Measurements from ENCODE around the gene SNHG17.
"Not testable (repeated sequence)": the region's sequence is repeated elsewhere in the genome, so short reads cannot be mapped to it uniquely, and the experiment has no call there.

SNHG17 gene

DNA sequence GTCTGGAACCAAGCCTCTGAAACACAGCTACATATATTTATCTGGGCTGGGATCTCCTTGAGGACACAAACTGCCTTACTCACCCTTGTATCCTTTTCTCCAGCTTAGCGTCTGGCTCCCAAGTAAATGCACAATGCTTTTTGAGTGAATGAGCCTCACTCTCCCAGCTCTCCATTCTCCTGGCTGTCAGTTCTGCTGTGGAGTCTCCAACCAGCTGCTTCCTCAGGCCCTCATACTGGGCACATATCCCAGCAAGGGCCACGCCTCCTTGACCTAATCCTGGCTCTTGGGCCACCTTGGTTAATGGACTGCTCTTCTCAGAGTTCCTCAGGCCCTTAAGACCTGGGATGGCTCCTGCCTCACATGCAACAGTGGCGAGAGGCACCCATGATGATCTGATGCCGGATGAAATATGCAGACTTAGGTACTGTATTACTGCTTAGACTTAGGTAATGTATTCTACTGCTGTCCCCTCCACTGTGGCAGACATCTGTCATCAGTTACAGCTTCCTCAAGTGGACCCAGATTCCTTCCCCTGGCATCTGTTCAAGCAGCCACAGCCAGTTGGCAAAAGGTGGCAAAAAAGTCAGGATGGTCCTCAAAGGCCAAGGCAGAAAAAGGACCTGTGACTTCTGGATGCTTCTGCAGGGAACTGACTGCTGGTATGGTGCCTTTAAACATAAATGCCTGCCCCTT lies 16.5 kb downstream of the SNHG17 start:
- DNase-seq = peak; percentile 41

DNA sequence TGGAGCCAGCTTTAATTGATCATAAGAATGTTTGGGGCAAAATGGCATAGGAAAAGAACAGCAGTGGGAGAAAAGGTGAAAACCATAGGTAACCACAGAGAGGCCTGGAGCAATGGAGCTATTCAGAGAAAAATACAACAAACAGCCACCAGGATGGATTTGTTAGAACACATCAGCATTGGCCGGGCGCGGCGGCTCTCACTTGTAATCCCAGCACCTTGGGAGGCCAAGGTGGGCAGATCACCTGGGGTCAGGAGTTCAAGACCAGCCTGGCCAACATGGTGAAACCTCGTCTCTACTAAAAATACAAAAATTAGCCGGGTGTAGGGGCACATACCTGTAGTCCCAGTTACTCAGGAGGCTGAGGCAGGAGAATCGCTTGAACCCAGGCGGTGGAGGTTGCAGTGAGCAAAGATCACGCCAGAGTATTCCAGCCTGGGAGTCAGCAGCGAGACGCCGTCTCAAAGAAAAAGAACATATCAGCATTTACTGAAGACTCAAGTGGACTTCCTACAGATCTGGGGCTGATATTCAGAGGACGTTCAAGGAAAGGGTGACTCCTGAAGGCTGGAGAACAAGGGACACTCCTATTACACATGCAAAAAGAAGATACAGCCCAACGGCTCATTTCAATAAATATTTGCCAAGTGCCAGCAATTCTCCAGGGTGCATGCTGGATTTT lies 20.2 kb downstream of the SNHG17 start:
- no peak for DNase-seq

DNA sequence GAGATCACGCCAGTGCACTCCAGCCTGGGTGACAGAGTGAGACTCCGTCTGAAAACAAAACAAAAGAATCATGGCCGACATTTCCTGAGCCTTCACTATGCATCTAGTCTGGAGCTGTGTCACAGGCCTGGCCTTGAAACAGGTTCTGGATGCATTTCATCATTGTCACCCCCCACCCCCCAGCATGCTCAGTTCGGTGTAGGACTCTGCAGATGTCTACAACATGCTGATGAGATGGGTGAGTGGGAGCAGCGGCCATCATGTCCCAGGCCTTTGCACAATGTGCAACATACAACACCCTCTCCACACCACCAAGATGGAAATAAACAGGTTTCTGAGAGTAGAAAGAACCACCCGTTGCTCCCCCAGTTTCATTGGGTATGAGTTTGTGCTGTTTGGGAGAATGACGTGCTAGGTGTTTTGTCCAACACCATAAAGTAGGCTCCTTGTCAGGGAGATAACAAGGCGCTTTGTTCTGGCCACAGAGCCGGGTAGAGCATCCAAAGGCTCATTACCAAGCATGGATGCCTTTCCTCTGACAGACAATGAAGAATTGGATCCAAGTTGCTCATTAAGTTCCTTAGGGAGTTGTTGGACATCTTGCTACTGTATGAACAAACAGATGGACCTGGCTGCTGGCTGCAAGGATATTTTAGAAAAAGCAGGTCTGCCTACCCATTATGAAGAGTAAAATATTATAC lies 22.1 kb downstream of the SNHG17 start:
- no peak for DNase-seq

DNA sequence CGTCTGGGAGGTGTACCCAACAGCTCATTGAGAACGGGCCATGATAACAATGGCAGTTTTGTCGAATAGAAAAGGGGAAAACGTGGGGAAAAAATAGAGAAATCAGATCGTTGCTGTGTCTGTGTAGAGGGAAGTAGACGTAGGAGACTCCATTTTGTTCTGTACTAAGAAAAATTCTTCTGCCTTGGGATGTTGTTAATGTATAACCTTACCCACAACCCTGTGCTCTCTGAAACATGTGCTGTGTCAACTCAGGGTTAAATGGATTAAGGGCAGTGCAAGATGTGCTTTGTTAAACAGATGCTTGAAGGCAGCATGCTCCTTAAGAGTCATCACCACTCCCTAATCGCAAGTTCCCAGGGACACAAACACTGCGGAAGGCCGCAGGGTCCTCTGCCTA lies 27.3 kb downstream of the SNHG17 start:
- not testable (repeated sequence) for DNase-seq

DNA sequence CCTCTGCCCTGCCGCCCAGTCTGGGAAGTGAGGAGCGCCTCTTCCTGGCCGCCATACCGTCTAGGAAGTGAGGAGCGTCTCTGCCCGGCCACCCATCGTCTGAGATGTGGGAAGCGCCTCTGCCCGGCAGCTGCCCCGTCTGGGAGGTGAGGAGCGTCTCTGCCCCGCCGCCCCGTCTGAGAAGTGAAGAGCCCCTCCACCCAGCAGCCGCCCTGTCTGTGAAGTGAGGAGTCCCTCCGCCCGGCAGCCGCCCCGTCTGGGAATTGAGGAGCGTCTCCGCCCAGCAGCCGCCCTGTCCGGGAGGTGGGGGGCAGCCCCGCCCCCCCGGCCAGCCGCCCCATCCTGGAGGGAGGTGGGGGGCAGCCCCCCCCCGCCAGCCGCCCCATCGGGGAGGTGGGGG lies 27.8 kb downstream of the SNHG17 start:
- DNase-seq = no peak

DNA sequence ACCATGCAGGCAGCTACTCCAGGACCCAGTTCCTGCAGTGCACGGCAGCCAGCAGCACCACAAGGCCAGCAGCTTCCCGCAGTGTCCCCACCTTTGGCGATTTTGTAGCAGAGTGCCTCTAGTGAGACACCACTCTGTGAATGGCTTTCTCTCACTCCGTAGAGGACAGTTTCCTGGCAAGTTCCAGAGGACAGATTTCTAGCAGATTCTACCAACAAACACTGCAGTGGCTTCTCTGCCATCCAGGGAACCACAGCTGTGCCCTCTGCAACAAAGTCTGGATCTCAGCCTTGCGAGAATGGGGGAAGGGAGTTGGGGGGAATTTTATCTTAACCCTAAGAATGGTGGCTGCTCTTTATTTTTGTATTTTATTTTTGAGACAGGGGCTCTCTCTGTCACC lies 28.7 kb downstream of the SNHG17 start:
- no peak for DNase-seq

DNA sequence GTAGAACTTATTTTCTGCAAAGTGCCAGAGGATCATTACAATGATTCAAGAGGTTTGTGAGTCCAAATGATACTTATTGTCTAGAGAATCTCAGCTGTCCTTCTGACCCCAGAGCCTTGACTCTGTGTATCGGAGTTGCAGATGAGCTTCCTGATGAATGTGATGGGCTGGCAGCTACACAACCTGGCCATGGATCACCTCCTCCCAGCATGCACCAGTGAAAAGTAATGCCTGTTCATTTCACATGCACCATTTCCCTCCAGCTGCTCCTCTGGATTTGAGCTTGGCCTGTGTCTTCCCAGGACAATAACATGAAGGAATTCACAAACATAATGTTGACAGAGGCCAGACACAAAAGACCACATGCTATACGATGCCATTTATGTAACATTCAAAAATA lies 30.0 kb downstream of the SNHG17 start:
- no peak for DNase-seq

- DNase-seq = no peak
Measured at GRCh38 chr20:38404016-38404415, 31.1 kb downstream of the SNHG17 start.

DNA sequence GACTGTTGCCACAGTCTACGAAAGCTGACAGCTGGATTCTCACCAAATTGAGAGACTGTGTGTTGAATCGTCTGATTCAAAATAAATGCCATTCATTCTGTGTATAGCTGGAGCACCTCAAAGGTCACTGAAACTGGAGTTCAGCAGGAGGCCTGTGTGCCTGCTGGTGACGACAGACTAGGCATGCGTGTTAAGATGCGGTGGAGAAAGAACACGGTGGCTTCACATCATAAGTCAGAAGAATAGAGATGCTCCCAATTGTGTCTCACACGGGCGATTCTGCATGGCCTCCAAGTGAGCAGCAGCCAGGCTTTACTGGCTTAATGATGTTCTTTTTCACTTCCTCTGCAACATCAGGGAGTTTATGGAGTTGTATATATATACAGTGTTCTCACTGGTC lies 32.3 kb downstream of the SNHG17 start:
- DNase-seq = no peak

- DNase-seq = no peak
Measured at GRCh38 chr20:38402089-38402488, 33.0 kb downstream of the SNHG17 start.

DNA sequence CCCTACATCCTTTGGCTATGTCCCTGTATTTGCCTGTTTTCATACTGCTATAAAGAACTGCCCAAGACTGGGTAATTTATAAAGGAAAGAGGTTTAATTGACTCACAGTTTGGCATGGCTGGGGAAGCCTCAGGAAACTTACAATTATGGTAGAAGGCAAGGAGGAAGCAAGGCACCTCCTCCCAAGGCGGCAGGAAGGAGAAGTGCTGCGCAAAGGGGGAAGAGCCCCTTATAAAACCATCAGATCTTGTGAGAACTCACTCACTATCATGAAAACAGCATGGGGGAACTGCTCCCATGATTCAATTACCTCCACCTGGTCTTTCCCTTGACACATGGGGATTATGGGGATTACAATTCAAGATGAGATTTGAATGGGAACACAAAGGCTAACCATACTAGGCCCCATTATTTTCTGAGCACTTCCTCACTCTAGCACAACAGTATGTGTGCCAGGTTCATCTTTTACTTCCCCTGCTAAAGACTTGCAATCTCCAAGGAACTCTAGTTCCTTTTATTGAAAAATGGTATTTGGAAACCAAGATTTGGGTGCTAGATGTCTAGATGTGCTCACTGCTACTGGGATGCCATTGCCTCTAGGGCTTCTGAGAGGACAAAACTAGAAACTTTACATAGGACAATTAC lies 39.3 kb downstream of the SNHG17 start:
- DNase-seq = not testable (repeated sequence)

GRCh38 chr20:38395165-38395564 lies 40.0 kb downstream of the SNHG17 start:
- DNase-seq = peak; percentile 30

DNA sequence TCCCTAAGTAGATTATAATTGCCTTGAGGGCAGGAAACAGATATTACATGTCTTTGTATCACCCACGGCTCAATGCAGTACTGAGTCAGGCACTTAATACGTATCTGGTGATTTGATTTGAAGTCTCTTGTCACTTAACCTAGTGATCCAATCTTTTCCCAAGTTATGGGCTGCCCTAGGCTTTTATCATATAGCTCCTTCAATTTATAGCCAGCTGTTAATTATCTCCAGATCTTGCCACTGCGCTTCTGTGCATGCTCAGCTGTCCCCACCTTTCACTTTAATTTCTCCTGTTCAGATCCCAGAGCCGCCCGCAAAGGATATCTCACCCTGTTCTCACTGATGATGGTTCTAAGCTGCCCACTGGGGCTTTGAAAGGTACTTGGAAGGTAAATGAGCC lies 41.9 kb downstream of the SNHG17 start:
- no peak for DNase-seq

GRCh38 chr20:38392356-38392755 lies 42.8 kb downstream of the SNHG17 start:
- DNase-seq = no peak

GRCh38 chr20:38387953-38388352 lies 47.2 kb downstream of the SNHG17 start:
- no peak for DNase-seq

- no peak for DNase-seq
Measured at GRCh38 chr20:38386851-38387250, 48.3 kb downstream of the SNHG17 start.

DNA sequence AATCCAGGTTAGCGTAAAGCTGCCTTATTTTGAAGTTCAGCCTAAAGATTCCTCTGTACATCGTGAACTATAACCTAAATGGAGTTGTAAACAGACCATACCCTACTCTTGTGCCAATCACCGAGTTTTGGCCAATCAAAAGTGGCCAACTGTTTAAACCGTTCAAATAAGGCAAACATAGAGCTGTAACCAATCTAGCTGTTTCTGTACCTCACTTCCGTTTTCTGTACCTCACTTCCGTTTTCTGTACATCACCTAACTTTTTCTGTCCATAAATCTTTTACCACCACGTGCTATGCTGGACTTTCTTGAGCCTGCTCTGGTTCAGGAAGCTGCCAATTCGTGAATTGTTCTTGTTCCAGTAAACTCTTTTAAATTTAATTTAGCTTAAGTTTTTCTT lies 49.1 kb downstream of the SNHG17 start:
- no peak for DNase-seq

GRCh38 chr20:38383147-38383546 lies 52.0 kb downstream of the SNHG17 start:
- no peak for DNase-seq

DNA sequence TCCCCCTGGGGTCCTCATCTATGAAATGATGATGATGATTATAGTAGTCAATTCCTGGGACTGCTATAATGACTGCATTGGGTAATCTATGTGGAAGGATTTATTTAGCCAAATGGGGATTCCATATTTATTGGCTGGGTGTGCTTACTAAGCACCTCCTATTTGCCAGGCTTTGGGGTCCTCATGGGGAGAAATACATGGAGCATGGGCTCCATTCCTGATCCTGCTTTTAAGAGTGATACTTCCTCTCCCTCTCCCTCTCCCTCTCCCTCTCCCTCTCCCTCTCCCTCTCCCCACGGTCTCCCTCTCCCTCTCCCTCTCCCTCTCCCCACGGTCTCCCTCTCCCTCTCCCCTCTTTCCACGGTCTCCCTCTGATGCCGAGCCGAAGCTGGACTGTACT lies 57.3 kb downstream of the SNHG17 start:
- DNase-seq = not testable (repeated sequence)

DNA sequence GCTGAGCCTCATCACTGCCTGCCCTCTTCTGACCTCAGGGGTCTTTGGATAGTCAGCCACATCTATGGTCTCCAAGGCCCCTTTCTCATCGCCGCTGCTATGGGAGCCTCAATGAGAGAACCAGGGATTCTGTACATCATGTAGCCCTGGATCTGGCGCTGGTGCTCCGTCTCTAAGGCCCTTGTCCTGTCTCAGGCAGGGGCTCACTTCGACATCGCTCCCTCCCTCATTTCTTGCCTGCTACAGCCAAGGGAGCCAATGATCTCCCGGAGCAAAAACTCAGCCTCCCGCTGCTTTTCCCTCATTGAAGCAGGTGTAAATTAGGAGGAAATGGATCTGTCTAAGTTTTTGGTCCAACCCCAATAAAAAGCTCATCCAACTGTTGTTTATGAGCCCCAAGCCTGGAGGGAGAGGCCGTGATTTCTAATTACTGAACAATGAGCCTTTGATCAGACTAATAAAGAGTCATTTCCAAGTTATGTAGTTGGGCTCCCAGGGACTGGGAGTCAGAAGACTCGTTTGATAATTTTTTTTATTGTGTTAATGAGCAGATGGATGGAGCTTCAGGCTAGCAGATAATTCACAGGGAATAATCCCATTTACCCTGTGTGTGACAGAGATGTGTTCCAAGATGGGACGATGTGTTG lies 58.0 kb downstream of the SNHG17 start:
- no peak for DNase-seq

DNA sequence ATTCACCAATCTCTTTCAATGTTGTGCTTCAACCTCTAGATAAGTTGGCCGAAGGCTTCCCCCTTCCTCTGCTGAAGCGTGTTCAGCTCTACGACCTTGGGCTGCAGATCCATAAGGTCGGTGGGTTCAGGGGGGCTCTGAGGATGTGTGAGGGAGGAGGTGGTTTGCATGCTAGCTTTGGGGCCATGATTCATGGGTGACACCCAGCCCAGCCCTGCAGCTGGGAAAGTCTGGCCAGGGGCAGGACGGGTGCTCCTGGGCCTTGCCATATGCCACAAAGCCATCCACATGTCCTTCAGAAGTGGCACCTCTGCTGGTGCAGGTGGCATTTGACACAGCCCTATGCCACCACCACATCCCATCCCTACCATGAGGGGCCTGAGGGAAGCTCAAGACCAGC lies 61.2 kb downstream of the SNHG17 start:
- no peak for DNase-seq

DNA sequence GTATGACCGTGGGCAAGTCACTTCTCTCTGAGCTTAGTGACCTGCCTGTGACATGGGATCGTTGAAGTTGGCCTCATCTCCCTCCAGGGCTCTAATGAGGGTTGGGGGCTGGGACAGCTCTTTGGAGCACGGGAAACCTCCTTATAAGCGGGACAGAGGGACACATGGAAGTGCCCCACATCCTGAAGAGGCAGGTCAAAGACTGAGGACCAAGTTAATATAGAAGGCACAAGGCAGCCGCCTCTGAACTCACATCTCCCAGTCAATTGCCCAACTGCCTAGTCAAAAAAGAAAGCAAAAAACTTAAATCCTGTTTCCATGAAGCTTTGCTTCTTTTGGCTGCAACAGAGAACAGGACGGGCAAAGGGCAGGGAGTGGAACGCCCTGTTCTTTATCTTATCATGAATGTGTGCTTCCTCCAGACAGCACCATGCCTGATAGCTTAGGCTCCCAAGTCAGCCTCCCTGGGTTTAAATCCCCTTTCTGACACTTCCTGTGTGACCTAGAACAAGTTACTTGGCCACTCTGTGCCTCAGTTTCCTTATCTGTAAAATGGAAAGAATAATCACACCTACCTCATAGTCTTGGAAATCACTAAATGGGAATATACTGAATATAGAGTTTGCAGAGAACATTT lies 61.8 kb downstream of the SNHG17 start:
- no peak for DNase-seq

GRCh38 chr20:38372806-38373205 lies 62.3 kb downstream of the SNHG17 start:
- DNase-seq = no peak

Measured in EL (cell line).